ENCODE results near the gene DNAJA1.
"Not testable (repeated sequence)": the region's sequence is repeated elsewhere in the genome, so short reads cannot be mapped to it uniquely, and the experiment has no call there.

DNAJA1 gene

GRCh38 chr9:33082128-33082527 lies 57.1 kb downstream of the DNAJA1 start:
- DNase-seq (ENCODE audit: low spot score) = no peak

- DNase-seq (ENCODE audit: low spot score) = no peak
Observed at GRCh38 chr9:33082538-33083326, 57.7 kb downstream of the DNAJA1 start.

- not testable (repeated sequence) for DNase-seq (ENCODE audit: low spot score)
Observed at GRCh38 chr9:33085672-33086071, 60.6 kb downstream of the DNAJA1 start.

Measured in AG08396 (cell line).